ENCODE data around the gene PHF2.
A peak's percentile ranks its signal among the peaks of the same experiment; 100 is the strongest.

PHF2 gene

DNA sequence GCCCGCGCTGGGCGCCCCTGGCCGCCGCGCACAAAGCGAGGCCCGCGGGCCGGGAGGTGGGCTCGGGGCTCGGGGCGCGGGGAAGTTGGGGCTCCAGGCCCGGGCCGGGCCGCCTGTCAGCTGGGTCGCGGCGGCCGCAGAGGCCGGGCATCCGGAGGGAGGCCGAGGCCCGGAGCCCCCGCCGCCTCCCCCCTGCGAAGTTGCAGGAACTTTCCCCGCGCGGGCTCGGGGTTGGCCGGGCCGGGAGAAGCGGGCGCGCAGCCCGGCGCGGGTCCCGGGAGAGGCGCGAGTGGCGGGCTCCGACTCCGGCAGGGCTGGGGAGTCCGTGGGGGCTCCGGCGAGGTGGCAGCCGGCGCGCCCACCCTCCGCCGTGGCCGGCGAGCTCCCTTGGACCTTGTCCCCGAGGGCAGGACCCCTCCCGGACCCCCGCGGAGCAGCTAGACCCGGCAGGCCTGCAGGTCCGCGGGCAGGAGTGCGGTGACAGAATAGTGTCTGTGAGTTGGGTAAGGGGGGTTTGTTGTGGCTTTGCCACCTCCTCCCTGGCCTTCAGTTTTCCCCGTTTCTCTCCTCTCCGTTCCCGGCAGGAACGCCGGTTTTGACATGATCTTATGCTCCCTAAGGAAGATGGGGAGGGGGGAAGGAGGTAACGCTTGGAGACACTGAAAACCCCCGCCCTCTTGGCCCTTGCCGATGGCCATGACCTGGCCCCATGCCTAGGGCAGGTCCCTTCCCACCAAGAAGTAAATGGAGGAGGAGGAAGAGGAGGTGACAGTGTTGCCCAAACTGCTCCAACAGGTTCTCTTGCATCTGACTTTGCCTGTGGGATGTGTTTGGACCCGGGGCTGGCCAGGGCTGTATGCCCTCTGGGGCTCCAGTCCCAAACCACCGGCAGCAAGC lies 942 bp downstream of the PHF2 start:
- peak; percentile 42 for DNase-seq (ENCODE audit: low spot score)
- in situ Hi-C loops (cut with MboI; ENCODE audit: low pct_unique_long_range_greater_than_20kb, low sequenced_read_pairs, unreplicated experiment): no loop called here
- TF ChIP-seq, protein P1, sequence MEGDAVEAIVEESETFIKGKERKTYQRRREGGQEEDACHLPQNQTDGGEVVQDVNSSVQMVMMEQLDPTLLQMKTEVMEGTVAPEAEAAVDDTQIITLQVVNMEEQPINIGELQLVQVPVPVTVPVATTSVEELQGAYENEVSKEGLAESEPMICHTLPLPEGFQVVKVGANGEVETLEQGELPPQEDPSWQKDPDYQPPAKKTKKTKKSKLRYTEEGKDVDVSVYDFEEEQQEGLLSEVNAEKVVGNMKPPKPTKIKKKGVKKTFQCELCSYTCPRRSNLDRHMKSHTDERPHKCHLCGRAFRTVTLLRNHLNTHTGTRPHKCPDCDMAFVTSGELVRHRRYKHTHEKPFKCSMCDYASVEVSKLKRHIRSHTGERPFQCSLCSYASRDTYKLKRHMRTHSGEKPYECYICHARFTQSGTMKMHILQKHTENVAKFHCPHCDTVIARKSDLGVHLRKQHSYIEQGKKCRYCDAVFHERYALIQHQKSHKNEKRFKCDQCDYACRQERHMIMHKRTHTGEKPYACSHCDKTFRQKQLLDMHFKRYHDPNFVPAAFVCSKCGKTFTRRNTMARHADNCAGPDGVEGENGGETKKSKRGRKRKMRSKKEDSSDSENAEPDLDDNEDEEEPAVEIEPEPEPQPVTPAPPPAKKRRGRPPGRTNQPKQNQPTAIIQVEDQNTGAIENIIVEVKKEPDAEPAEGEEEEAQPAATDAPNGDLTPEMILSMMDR (IDR thresholded peaks at IDR 0.05; ENCODE audit: extremely low read depth, insufficient read depth, missing control alignments): no peak

DNA sequence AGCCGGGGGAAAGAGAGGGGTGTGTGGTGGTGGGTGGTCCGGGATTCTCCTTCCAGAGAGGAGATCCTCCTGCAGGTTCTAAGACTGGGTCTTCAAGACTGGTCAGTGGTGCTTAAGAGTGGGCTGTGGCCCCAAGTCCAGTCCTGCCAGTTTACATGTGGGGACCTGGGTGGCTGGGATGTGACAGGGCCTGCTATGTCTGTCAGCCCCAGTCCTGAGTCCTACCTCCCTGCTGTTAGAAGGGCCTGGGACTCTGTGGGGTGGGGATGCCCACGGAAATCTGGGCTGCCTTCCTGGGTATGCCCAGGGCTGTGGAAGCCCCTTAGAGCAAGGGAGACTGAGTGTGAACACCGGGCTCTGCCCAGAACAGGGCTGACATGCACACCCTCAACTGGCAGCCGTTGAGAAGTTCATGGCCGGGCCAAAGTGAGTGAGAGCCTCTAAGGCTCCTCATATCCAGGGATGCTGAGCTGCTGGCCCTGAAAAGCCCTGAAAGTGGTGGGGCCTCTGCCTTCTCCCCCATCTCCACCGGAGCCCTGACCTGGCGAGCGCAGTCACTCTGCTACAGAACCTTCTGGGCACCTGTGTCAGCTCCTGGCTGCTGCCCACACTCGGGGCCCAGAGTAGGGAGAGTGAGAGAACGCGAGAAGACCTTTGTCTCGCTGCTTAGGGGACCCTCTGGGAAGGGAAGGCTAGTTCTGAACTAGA lies 1.7 kb downstream of the PHF2 start:
- DNase-seq (ENCODE audit: low spot score): no peak
- in situ Hi-C loops (cut with MboI; ENCODE audit: low pct_unique_long_range_greater_than_20kb, low sequenced_read_pairs, unreplicated experiment): no loop called here
- TF ChIP-seq, protein P1 (IDR thresholded peaks at IDR 0.05; ENCODE audit: extremely low read depth, insufficient read depth, missing control alignments): no peak

DNA sequence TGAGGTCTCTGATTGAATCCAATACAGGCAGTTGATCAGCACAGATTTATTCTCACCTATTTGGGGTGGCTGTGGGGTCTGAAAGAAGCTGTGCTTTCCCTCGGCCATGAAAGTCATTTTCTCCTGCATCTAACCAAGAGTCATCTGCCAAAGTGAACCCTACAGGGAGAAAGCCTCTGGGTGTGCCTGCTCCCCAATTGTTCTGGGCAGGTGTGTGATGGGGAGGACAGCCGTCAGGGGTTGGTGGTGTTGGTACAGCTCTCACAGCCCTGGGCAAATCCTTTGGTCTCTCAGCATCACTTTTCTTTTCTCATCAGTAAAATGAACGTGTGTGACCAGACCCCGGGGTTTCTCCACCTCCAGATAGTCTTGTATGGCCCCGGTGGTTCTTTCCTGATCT lies 2.5 kb downstream of the PHF2 start:
- in situ Hi-C loops (cut with MboI; ENCODE audit: low pct_unique_long_range_greater_than_20kb, low sequenced_read_pairs, unreplicated experiment): no loop called here
- TF ChIP-seq, protein P1 (IDR thresholded peaks at IDR 0.05; ENCODE audit: extremely low read depth, insufficient read depth, missing control alignments): no peak
- DNase-seq (ENCODE audit: low spot score): no peak

DNA sequence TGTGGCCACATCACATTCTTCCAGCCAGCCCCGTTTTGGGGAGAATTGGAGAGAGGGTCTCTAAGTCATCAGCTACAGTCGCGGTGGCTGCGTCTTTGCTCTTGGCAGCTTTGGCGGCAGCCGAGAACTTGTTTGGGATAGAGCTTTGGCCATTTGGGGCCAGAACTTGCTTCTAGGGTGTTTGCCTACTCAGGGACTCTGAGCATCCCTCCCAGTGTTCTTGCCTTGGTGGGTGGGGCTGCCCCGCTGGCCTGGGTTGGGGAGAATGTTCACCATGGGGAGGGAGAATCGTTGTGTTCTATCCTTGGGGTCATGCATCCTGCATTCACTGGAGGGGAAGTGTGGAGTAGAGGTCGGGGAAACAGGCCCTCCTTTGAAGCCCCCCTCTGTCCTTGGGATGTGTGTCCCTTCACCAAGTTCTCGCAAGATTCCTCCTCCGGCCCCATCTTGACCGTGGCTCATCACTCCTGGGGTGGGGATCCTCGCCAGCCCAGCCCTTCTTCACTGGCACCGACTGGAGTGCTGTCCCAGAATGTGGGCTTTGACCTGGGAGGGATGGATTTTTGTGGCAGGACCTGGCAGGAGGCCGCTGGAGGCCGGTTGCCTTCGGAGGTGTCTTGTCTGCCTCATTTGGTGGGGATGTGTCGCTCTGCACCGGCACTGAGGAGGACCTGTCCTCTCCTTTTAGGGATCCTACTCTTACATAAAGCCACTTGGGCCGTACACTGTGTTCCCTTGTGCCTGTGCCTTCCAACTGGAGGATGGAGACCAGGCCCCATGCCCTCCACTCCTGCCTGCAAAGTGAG lies 3.5 kb downstream of the PHF2 start:
- TF ChIP-seq, protein P1 (IDR thresholded peaks at IDR 0.05; ENCODE audit: extremely low read depth, insufficient read depth, missing control alignments): no peak
- in situ Hi-C loops (cut with MboI; ENCODE audit: low pct_unique_long_range_greater_than_20kb, low sequenced_read_pairs, unreplicated experiment): no loop called here
- no peak for DNase-seq (ENCODE audit: low spot score)

DNA sequence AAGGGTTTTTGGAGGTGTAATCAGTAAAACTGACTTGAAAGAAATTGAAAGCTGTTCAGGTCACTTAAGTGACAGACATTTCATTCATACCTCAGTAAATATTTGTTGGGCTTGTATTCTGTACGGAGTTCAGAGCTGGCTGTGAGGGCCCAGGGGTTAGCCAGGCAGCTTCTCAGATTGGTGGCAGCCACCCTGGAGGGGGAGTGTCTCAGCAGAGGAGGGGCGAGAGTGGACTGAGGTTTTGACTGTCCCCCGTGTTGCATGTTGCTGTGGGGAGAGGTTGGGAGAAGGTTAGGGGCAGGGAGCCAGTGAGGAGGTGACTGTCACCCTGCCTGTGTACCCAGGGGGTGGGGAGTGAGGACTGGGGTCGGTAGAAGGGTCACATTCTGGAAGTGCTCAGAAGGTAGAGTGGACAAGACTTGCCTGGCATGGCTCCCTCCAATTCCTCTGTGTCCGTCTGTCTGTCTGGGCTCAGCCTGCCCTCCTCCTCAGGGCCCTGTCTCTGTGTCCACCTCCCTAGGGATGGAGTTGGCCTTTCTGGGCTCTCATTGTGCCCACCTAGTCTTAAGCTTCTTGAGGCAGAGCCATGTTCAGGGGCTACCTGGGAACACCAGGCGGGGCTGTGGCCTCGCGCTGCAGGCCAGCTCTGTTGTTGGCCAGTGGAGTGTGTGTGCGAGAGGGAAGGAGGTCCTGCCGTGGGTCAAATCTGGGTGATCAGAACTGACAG lies 4.4 kb downstream of the PHF2 start:
- DNase-seq (ENCODE audit: low spot score): no peak
- in situ Hi-C loops (cut with MboI; ENCODE audit: low pct_unique_long_range_greater_than_20kb, low sequenced_read_pairs, unreplicated experiment): no loop called here
- TF ChIP-seq, protein P1 (IDR thresholded peaks at IDR 0.05; ENCODE audit: extremely low read depth, insufficient read depth, missing control alignments): no peak

- no peak for DNase-seq (ENCODE audit: low spot score)
- TF ChIP-seq, protein P1 (IDR thresholded peaks at IDR 0.05; ENCODE audit: extremely low read depth, insufficient read depth, missing control alignments): no peak
- in situ Hi-C loops (cut with MboI; ENCODE audit: low pct_unique_long_range_greater_than_20kb, low sequenced_read_pairs, unreplicated experiment): no loop called here
Observed at GRCh38 chr9:93582115-93582514, 5.7 kb downstream of the PHF2 start.
